HG03354 (cell line): ENCODE results near the gene PRKAG2.
A peak's percentile ranks its signal among the peaks of the same experiment; 100 is the strongest.

Experiments used
- ATAC-seq: cut with Tn5 transposase; IDR thresholded peaks from one replicate; pipeline ENCODE4 v1.9.1; 2021; ENCODE audit warnings: mild to moderate bottlenecking; ENCODE audit not compliant: unreplicated experiment, poor library complexity, severe bottlenecking

PRKAG2 gene

DNA sequence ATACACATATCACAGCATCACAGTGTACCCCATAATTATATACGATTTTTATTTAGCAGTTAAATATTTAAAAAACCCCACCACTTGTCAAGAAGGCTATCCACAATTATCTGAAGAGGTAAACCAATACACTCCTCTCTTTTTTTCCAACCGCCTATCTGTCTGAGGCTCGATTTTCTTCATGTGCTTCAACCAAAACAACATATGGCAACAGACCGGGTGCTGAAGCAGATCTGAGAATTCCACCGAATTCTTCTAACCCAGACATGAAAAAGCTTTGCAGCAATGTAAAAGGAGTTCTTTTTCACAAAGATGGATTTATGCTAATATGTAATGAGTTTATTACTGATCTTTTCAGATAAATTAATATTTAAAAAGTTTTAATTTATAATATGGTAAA lies 224.8 kb downstream of the PRKAG2 start:
- no peak for ATAC-seq

DNA sequence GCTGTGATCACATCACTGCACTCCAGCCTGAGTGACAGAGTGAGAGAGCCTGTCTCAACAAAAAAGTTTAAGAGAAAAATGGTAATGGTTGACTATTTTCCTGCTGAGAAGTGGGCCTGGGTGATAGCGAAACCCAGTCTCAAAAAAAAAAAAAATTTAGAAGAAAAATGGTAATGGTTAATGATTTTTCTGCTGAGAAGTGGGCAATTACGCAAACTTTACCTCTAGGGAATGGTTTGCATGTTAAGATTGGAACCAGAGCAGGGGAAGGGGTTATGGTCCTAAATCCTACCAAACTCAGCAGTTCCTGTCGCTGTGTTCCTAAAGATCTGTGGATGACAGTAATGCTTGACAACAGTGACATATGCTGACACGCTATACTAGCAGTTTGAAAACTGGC lies 226.8 kb downstream of the PRKAG2 start:
- ATAC-seq = no peak

GRCh38 chr7:151648429-151648828 lies 228.5 kb downstream of the PRKAG2 start:
- no peak for ATAC-seq

- ATAC-seq = no peak
Measured at GRCh38 chr7:151647874-151648273, 229.0 kb downstream of the PRKAG2 start.

DNA sequence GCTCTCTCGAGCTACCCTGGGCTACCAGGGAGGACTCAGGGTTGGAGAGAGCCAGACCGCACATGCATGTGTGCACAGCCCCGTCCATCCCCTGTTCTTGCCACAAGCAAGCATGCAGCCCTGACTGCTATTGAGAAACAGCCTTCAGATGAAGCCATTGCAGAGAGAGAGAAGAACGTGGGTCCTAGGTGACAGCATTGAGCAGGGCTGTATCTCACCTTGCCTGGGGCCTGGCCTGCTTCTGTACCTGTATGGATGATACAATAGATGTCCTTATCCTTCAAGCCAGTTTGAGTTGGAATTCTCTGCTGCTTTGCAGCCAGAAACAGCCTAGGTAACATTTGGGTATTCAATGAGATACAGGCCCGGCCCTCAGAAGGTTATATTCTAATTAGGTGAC lies 229.9 kb downstream of the PRKAG2 start:
- ATAC-seq = no peak

- ATAC-seq = no peak
Measured at GRCh38 chr7:151645311-151645710, 231.6 kb downstream of the PRKAG2 start.

GRCh38 chr7:151644554-151644953 lies 232.4 kb downstream of the PRKAG2 start:
- no peak for ATAC-seq

- ATAC-seq = no peak
Measured at GRCh38 chr7:151642746-151643145, 234.2 kb downstream of the PRKAG2 start.

GRCh38 chr7:151641587-151641986 lies 235.3 kb downstream of the PRKAG2 start:
- ATAC-seq = no peak

DNA sequence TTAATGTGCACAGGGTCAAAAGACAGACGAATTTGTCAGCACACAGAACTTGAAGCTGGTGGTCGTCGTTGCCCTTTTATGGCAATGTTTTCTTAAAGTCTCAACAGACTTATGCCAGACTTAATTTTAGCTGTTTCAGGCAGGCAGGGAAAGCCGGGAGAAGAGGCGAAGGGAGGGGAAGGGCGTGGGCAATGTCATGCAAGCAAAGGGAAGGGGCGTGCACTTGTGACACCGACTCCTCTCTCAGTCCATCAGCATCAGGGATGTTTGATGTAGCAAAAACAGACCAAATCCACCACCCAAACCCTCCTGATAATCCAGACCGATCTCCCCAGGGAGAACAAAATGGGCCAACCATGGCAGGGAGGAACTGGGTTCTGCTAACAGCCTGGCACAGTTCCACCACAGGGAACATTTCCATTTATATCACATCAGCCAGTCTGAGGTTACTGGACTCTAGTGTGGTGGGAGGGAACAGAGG lies 239.1 kb downstream of the PRKAG2 start:
- no peak for ATAC-seq

GRCh38 chr7:151634643-151635042 lies 242.3 kb downstream of the PRKAG2 start:
- no peak for ATAC-seq

- ATAC-seq = no peak
Measured at GRCh38 chr7:151633516-151633812, 243.5 kb downstream of the PRKAG2 start.

DNA sequence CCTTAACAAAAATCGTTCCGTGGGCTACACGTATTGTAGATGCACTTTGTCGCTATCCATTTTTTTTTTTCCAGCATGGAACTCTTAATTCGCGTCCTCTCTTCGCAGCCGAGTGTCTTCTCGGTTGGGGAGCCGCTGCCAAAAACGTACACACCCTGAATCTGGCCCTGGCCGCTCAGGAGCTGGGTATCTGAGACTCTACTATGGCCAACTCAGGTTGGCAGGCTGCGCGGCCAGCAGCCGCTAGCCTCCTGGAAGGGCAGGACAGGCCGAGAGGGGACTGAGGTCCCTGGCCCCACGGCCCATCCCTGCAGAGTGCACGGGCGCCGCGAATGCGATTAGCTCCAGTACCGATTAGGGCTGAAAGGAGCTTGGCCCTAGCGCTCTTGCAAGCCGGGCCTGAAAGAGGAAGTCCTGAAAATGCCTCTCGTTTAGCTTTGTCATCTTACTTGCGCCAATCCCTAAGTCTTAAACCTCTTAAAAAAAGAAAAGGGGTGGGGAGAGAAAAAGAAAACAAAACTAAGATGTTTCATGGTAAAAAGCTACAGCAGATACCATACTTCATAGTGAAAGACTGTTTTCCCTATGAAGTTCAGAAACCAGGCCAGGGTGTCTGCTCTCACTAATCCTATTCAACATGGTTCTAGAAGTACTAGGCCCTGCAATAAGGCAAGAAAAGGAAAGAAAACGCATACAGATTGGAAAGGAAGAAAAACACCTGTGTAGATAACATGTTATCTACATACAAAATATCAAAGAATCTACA lies 244.0 kb downstream of the PRKAG2 start:
- peak; percentile 67 for ATAC-seq

GRCh38 chr7:151631953-151632749 lies 244.8 kb downstream of the PRKAG2 start:
- peak; percentile 74 for ATAC-seq

DNA sequence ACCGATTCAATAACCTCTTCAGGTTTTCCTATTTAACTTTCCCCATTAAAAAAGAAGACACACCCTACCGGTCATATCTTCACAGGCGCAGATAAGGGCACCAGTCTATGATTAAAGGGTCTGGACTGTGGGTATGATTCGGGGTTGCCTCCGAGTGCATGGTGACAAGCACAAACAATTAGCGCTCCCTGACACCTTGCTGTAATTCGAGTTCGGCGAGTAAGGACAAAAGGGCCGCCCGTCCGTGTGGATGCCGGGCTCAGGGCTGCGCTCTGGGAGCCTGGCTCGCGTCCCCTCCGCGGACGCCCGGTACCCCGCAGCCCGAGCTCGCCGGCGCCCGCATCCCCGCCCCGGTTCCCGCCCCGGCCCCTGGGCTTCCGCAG lies 245.4 kb downstream of the PRKAG2 start:
- ATAC-seq = peak; percentile 27

GRCh38 chr7:151630851-151631569 lies 245.9 kb downstream of the PRKAG2 start:
- no peak for ATAC-seq

- no peak for ATAC-seq
Measured at GRCh38 chr7:151630358-151630757, 246.6 kb downstream of the PRKAG2 start.

GRCh38 chr7:151629713-151630272 lies 247.1 kb downstream of the PRKAG2 start:
- ATAC-seq = no peak

GRCh38 chr7:151628846-151629604 lies 247.9 kb downstream of the PRKAG2 start:
- no peak for ATAC-seq
